Measurements from ENCODE around the gene TBC1D3B. TPM values are rescaled to one million over a fixed set of nuclear protein-coding genes. Genes with fewer than 3 reads are reported as not detected.
"Not testable (repeated sequence)": the region's sequence is repeated elsewhere in the genome, so short reads cannot be mapped to it uniquely, and the experiment has no call there.

The TBC1D3B gene
- polyA plus RNA-seq, 4 donors, result 1.8 to 6.5 (median 4.5) TPM

DNA sequence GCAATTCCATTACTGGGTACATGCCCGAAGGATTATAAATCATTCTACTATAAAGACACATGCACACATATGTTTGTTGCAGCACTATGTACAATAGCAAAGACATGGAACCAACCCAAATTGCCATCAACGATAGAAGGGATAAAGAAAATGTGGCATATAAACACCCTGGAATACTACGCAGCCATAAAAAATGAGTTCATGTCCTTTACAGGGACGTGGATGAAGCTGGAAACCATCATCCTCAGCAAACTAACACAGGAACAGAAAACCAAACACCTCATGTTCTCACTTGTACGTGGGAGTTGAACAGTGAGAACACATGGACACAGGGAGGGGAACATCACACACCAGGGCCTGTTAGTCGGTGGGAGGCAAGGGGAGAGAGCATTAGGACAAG, 55.3 kb downstream of the TBC1D3B start:
- FAIRE-seq; H3K36me3 ChIP-seq (ENCODE audit: control insufficient read depth in 3 of 3, insufficient read depth in 2 of 3, low read depth in 1 of 3, low read length in 3 of 3); H3K4me1 ChIP-seq (ENCODE audit: control insufficient read depth in 3 of 3, insufficient read depth in 2 of 3, low read depth in 1 of 3, low read length in 2 of 3); H3K27ac ChIP-seq (ENCODE audit: low read depth in 1 of 3, low read length in 2 of 3); DNase-seq; H3K27me3 ChIP-seq (ENCODE audit: control insufficient read depth in 3 of 3, insufficient read depth in 3 of 3, low read length in 3 of 3); H3K4me3 ChIP-seq (ENCODE audit: low read depth in 1 of 3, low read length in 3 of 3): not testable (repeated sequence)
- peaks cover 0 to 14% of the 10 kb centered on the region in 2 donors for H3K9me3 ChIP-seq (ENCODE audit: control insufficient read depth in 2 of 2, insufficient read depth in 1 of 2, low read depth in 1 of 2, low read length in 1 of 2)
- 68 to 78% (median 73%) methylated on average over 6 of the region's 6 CpGs for WGBS, 3 donors

DNA sequence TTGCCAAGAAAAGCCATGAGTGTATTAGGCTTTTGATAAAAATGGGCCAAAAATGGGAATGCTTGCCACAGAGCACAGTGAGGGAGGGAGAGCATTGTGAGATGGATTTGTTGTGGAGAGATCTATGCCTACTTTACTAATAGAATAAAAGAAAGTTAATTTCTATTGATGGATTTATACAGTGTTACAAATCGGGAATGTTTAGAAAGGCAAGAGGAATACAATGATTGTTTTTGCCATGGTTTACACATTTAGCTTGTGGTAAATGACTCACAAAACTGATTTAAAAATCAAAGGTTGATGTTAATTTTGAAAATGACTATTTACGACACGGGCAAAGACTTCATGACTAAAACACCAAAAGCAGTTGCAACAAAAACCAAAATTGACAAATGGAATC, 56.2 kb downstream of the TBC1D3B start:
- no peaks in the 10 kb centered on the region for H3K36me3 ChIP-seq (ENCODE audit: control insufficient read depth in 3 of 3, insufficient read depth in 2 of 3, low read depth in 1 of 3, low read length in 3 of 3)
- H3K27ac ChIP-seq (ENCODE audit: low read depth in 1 of 3, low read length in 2 of 3), result no peak overlapping the region
- DNase-seq, result no peak
- H3K4me3 ChIP-seq (ENCODE audit: low read depth in 1 of 3, low read length in 3 of 3), result no peak overlapping the region
- no peak for FAIRE-seq
- WGBS, 3 donors, result 69 to 80% (median 76%) methylated on average over 3 of the region's 3 CpGs
- peaks cover 0 to 2% (median 0%) of the 10 kb centered on the region in 3 donors for H3K4me1 ChIP-seq (ENCODE audit: control insufficient read depth in 3 of 3, insufficient read depth in 2 of 3, low read depth in 1 of 3, low read length in 2 of 3)
- peaks cover 0 to 6% of the 10 kb centered on the region in 2 donors for H3K9me3 ChIP-seq (ENCODE audit: control insufficient read depth in 2 of 2, insufficient read depth in 1 of 2, low read depth in 1 of 2, low read length in 1 of 2)
- peaks cover 0 to 3% (median 0%) of the 10 kb centered on the region in 3 donors for H3K27me3 ChIP-seq (ENCODE audit: control insufficient read depth in 3 of 3, insufficient read depth in 3 of 3, low read length in 3 of 3)

DNA sequence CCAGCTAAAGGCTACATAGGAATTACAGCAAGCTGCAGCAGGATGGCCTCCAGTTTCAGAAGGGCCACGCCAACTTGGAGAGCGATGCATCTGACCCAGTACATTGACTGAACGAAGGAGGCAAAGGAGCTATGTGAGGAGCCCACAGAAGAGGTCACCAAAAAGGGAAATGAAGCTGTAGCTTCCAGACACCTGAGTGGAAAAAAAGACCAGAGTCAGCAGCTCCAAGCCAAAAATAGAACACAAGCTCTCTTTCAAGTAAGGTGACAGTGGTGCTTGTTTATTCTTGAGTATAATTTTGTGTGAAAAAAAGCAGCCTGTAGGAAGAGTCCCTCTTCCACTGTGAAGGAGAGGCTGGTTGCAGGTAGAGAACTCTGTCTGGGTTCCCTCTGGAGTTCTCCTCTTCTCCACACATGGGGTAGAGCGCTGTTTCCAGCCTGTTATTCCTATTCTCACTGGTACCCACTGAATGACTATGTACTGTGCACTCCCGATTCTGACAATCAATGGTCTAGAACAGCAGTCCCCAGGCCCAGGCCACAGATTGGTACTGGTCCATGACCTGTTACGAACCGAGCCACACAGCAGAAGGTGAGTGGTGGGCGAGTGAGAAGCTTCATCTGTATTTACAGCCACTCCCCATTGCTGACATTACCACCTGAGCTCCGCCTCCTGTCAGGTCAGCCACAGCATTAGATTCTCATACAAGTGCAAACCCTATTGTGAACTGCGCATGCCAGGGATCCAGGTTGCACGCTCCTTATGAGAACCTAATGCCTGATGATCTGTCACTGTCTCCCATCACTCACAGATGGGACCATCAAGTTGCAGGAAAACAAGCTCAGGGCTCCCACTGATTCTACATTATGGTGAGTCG, 57.7 kb downstream of the TBC1D3B start:
- H3K4me3 ChIP-seq (ENCODE audit: low read depth in 1 of 3, low read length in 3 of 3), result no peak overlapping the region
- 90 to 92% (median 90%) methylated on average over 12 of the region's 12 CpGs for WGBS, 3 donors

DNA sequence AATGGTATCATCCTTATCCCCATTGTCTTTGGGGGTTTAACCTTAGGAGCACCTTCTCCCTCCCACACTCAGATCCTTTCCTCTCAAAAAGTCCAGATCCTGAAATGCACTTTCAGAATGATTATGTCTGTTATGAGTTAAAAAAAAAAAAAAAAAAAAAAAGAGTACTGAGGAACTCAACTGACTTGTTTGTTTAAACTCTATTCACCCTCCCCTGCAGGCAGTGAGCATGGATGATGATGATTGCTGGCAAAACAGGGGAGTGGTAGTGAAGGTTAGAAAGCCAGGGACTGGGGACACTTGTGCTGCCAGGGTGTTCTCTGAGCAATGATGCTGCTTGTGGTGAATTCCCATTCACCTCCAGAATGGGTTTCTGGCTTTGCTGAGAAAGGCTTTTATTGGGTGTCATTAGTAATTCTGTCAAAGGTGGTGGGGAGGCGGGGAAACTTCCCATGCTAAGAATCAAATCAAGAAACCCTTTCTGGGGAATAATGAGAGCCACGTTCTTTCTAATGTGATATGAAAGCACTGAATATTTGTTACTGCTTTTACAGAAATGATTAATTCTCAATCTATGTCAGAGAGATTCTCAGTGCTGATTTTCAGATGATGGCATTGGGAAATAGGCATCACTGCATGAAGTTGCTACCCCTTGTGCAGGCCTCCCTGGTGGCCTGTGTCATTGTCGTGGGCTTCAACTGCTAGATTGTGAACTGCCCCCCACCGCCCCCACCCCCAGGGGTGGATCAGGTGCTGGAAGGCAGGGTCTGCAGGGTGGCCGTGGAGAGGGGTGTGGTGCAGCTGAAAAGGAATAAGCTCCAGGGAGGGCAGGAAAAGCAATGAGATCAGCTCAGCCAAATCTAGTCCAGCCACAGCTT, 58.7 kb downstream of the TBC1D3B start:
- H3K27me3 ChIP-seq (ENCODE audit: control insufficient read depth in 3 of 3, insufficient read depth in 3 of 3, low read length in 3 of 3), result peaks cover 0 to 4% (median 0%) of the 10 kb centered on the region in 3 donors
- FAIRE-seq (no peak), DNase-seq (no peak)
- WGBS, 3 donors, result 30 to 35% (median 30%) methylated on average over 5 of the region's 5 CpGs
- H3K9me3 ChIP-seq (ENCODE audit: control insufficient read depth in 2 of 2, insufficient read depth in 1 of 2, low read depth in 1 of 2, low read length in 1 of 2), result no peaks in the 10 kb centered on the region
- peaks cover 0 to 2% (median 0%) of the 10 kb centered on the region in 3 donors for H3K4me1 ChIP-seq (ENCODE audit: control insufficient read depth in 3 of 3, insufficient read depth in 2 of 3, low read depth in 1 of 3, low read length in 2 of 3)
- H3K36me3 ChIP-seq (ENCODE audit: control insufficient read depth in 3 of 3, insufficient read depth in 2 of 3, low read depth in 1 of 3, low read length in 3 of 3), result no peaks in the 10 kb centered on the region
- no peak overlapping the region for H3K4me3 ChIP-seq (ENCODE audit: low read depth in 1 of 3, low read length in 3 of 3)
- H3K27ac ChIP-seq (ENCODE audit: low read depth in 1 of 3, low read length in 2 of 3), result no peak overlapping the region

More for the DNA sequence above, 57.7 kb downstream of the TBC1D3B start:
- Histone ChIP-seq H3K36me3 (ENCODE audit: control insufficient read depth in 3 of 3, insufficient read depth in 2 of 3, low read depth in 1 of 3, low read length in 3 of 3) (no peaks in the 10 kb centered on the region), H3K27ac (ENCODE audit: low read depth in 1 of 3, low read length in 2 of 3) (no peak overlapping the region), H3K9me3 (ENCODE audit: control insufficient read depth in 2 of 2, insufficient read depth in 1 of 2, low read depth in 1 of 2, low read length in 1 of 2) (no peaks in the 10 kb centered on the region), H3K4me1 (ENCODE audit: control insufficient read depth in 3 of 3, insufficient read depth in 2 of 3, low read depth in 1 of 3, low read length in 2 of 3) (peaks cover 0 to 2% (median 0%) of the 10 kb centered on the region in 3 donors), H3K27me3 (ENCODE audit: control insufficient read depth in 3 of 3, insufficient read depth in 3 of 3, low read length in 3 of 3) (peaks cover 0 to 4% (median 0%) of the 10 kb centered on the region in 3 donors)
- DNase-seq (no peak), FAIRE-seq (no peak)

Other genes with a start within 250 kb of the TBC1D3B start
- gene RDM1, start 245.9 kb downstream of the TBC1D3B start, polyA plus RNA-seq, result 1 to 10 TPM in 3 of 4 donors, not detected in 1; 1.9 to 4.5 (median 4.5) TPM
- under 1 TPM in 1 of 4 donors, not detected in 3; 0.04 TPM for gene LYZL6, start 232.9 kb downstream of the TBC1D3B start, polyA plus RNA-seq
- under 1 TPM in 2 of 4 donors, not detected in 2; 0.19 to 0.21 TPM for gene CCL16, start 195.1 kb downstream of the TBC1D3B start, polyA plus RNA-seq
- 10 to 100 TPM in 1 of 4 donors, 1 to 10 TPM in 3; 5.4 to 61.9 (median 6.3) TPM for gene CCL14, start 189.9 kb downstream of the TBC1D3B start, polyA plus RNA-seq
- 10 to 100 TPM; 22.6 to 72.7 (median 53.2) TPM for gene CCL15, start 175.1 kb downstream of the TBC1D3B start, polyA plus RNA-seq
- 10 to 100 TPM in 1 of 4 donors, 1 to 10 TPM in 2, not detected in 1; 1.6 to 22.9 (median 1.9) TPM for gene CCL23, start 158.7 kb downstream of the TBC1D3B start, polyA plus RNA-seq
- gene CCL18, start 112.4 kb downstream of the TBC1D3B start, polyA plus RNA-seq, result 10 to 100 TPM in 1 of 4 donors, 1 to 10 TPM in 1, under 1 TPM in 2; 0.24 to 17.9 (median 1.0) TPM
- 1 to 10 TPM; 1.8 to 4.9 (median 3.3) TPM for gene CCL3, start 86.5 kb downstream of the TBC1D3B start, polyA plus RNA-seq
- gene CCL4, start 72.8 kb downstream of the TBC1D3B start, polyA plus RNA-seq, result 1 to 10 TPM; 2.7 to 6.2 (median 3.5) TPM
- gene CCL3L1, start 20.1 kb upstream of the TBC1D3B start, polyA plus RNA-seq, result 1 to 10 TPM in 2 of 4 donors, under 1 TPM in 1, not detected in 1; 0.15 to 3.3 (median 1.9) TPM
- gene CCL4L2, start 34.4 kb upstream of the TBC1D3B start, polyA plus RNA-seq, result 1 to 10 TPM in 2 of 4 donors, under 1 TPM in 1, not detected in 1; 0.43 to 5.9 (median 3.2) TPM
- gene TBC1D3I, start 87.9 kb upstream of the TBC1D3B start, polyA plus RNA-seq, result under 1 TPM in 2 of 4 donors, not detected in 2; 0.12 to 0.27 TPM
- gene TBC1D3G, start 147.2 kb upstream of the TBC1D3B start, polyA plus RNA-seq, result 10 to 100 TPM in 1 of 4 donors, 1 to 10 TPM in 1, not detected in 2; 2.7 to 17.7 TPM
- under 1 TPM in 1 of 4 donors, not detected in 3; 0.58 TPM for gene TBC1D3H, start 211.8 kb upstream of the TBC1D3B start, polyA plus RNA-seq

Measured in small intestine (tissue), 7 donors.